IPS-18c (cell line): ENCODE measurements around the gene INAFM1.
"Not testable (repeated sequence)": the region's sequence is repeated elsewhere in the genome, so short reads cannot be mapped to it uniquely, and the experiment has no call there.

Experiments used
- H3K4me3 ChIP-seq: 2 replicates; pipeline ENCODE4 v1.7.0; 2013; ENCODE audit warnings: low read depth, mild to moderate bottlenecking, low read length, moderate library complexity; ENCODE audit not compliant: insufficient read depth
- H3K9me3 ChIP-seq: one replicate; pipeline ENCODE4 v1.6.1; 2013; ENCODE audit warnings: mild to moderate bottlenecking, low read length, moderate library complexity; ENCODE audit not compliant: control insufficient read depth, insufficient read depth

The INAFM1 gene

DNA sequence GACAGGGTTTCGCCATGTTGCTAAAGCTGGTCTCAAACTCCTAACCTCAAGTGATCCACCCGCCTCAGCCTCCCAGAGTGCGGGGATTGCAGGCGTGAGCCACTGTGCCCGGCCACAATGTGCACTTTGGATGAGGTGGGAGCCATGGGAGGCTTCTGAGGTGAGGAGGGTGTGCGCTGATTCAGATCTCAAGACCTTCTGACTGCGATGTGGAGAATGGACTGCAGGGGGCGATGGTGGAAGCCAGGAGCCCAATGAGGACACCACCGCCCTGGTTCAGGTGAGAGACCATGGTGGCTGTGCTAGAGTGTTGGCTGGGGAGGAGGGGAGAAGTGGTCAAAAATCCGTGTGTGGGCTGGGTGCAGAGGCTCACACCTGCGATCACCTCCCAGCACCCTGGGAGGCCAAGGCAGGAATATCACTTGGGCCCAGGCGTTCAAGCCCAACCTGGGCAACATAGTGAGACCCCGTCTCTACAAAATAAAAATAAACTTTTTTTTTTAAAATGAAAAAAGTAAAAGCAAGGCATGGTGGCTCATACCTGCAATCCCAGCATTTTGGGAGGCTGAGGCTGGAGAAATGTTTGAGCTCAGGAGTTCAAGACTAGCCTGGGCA, 5.6 kb downstream of the INAFM1 start:
- no peak overlapping the region for H3K4me3 ChIP-seq

DNA sequence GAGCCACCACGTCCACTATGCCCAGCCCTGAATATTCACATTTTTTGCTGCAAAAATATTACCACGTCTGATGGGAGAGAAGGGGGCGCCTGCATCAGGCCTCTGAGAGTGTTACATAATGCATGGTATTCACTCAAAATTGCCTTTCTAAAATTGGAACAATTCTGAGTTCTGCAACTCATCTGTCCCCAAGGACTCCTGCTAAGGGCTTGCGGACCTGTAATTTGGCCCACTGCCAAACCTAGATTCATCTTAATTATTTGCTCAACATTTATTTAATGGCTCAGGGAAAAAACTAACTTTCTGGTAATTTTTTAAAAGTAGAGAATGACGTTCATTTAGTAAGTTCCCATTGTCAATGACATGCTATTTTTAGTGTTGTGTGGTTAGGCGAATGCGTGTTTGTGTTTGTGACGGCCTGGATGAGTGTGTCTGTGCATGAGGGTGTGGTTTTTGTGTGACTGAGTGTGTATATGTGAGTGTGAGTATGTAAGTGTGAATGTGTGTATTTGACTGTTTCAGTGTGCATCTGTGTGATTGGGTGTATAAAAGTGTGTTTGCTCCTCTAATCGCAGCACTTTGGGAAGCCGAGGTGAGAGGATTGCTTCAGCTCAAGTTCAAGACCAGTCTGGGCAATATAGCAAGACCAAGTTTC, 8.8 kb downstream of the INAFM1 start:
- Histone ChIP-seq H3K9me3 (no peaks in the 10 kb centered on the region), H3K4me3 (no peak overlapping the region)

More for the DNA sequence above, 5.6 kb downstream of the INAFM1 start:
- H3K9me3 ChIP-seq, result no peaks in the 10 kb centered on the region

DNA sequence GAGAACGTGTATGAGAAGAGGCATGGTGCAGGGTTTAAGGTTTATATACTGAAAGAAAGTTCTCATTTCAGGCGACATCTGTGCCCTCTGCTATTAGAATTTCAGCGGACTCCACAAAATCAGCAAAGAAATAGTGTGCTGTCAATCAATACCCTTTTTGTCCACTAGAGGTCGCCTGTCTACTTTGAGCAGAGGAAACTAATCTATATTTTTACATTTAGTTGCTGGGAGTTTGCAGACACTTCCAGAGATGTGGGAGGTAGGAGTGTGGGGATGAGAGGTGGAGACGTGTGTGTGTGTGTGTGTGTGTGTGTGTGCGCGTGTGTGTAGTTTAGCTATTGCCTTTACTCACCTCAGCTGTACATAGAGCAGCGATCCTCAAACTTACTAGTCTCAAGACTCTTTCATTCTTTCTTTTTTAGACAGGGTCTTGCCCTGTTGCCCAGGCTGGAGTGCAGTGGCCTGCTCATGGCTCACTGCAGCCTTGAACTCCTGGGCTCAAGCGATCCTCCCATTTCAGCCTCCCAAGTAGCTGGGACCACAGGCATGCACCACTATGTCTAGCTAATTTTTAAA, 9.7 kb downstream of the INAFM1 start:
- H3K9me3 ChIP-seq, result peaks cover 2% of the 10 kb centered on the region

DNA sequence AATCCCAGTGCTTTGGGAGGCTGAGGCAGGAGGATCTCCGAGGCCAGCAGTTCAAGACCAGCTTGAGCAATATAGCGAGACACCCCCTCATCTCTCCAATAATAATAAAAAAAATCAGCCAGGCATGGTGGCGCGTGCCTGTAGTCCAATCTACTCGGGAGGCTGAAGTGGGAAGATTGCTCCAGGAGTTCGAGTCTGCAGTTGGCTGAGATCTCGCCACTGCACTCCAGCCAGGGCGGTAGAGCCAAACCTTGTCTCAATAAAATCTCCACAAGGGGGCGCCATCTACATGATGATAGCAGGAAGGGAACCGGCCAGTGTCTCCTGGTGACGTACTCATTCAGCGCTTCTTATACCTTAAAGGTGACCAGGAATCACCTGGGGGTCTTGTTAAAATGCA, 21.4 kb downstream of the INAFM1 start:
- no peaks in the 10 kb centered on the region for H3K9me3 ChIP-seq

More for the DNA sequence above, 9.7 kb downstream of the INAFM1 start:
- H3K4me3 ChIP-seq, result no peak overlapping the region

DNA sequence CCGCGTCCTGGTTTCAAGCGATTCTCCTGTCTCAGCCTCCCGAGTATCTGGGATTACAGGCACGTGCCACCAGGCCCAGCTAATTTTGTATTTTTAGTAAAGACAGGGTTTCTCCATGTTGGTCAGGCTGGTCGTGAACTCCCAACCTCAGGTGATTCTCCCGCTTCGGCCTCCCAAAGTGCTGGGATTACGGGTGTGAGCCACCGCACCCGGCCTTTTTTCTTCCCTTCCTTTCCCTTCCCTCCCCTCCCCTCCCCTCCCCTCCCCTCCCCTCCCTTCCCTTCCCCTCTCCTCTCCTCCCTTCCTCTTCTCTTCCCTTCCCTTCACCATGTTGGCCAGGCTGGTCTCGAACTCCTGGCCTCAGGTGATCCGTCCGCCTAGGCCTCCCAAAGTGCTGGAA, 26.2 kb downstream of the INAFM1 start:
- not testable (repeated sequence) for H3K4me3 ChIP-seq, H3K9me3 ChIP-seq

More for the DNA sequence above, 21.4 kb downstream of the INAFM1 start:
- H3K4me3 ChIP-seq, result no peak overlapping the region

DNA sequence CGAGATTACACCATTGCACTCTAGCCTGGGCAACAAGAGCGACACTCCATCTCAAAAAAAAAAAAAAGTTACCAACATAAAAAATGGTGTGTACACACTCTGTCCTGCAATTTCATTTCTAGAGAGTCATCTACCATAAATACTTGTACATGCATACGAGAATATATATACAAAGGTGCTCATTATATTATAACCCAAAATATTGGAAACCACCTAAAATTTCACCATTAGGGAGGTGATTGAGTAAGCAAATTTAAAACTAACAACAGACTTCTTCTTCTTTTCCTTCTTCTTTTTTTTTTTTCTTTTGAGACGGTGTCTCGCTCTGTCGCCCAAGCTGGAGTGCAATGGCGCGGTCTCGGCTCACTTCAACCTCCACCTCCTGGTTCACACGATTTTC, 27.6 kb downstream of the INAFM1 start:
- Histone ChIP-seq H3K4me3 (no peak overlapping the region), H3K9me3 (peaks cover 2% of the 10 kb centered on the region)

DNA sequence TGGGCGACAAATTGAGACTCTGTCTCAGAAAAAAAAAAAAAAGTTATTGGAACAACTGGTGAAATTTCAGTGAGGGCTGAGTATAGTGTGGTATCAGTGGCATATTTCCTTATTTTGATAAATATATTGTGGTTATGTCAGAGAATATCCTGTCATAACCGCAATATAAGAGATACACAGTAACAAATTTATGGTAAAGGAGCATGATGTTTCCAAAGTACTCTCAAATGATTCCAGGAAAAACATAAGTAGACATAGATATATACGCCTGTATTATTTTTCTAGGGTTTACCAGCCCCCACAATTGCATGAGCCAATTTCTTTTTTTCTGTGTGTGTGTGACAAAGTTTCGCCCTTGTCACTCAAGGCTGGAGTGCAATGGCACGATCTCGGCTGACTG, 29.3 kb downstream of the INAFM1 start:
- peaks cover 2% of the 10 kb centered on the region for H3K9me3 ChIP-seq
- no peak overlapping the region for H3K4me3 ChIP-seq

DNA sequence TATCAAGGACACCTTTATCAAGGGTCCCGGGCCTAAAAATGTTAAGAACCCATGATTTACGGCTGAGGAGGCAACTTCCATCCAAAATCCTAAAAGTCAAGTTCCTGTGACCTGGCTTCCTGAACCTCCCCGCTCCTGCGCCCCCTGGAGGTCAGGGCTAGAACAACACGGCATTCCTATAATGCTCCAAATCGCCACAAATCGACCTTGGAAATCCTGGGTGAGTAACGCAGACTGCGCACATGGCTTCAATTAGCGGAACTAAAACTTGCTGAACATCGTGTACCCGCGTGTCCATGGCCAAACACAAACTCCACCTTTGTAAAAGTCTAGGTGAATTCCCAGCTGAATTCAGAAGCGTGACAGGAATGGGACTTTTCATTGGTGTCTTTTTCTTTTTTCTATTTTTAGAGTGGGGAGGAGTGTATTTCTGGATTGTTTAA, 30.6 kb downstream of the INAFM1 start:
- Histone ChIP-seq H3K4me3 (no peak overlapping the region), H3K9me3 (peaks cover 2% of the 10 kb centered on the region)

DNA sequence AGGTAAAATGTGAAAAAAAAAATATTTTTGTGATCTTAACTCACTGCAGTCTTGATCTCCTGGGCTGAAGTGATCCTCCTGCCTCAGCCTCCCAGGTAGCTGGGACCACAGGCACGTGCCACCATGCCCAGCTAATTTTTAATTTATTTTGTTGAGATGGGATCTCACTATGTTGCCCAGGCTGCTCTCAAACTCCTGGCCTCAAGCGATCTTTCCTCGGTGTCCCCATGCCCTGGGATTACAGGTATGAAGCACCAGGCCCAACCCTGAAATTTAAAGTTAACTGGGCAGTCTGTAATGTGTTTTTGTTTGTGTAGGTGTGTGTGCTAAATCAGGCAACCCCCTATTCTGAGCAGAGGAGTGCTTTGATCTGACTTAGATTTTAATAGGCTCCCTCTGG, 31.6 kb downstream of the INAFM1 start:
- Histone ChIP-seq H3K4me3 (no peak overlapping the region), H3K9me3 (peaks cover 2% of the 10 kb centered on the region)

DNA sequence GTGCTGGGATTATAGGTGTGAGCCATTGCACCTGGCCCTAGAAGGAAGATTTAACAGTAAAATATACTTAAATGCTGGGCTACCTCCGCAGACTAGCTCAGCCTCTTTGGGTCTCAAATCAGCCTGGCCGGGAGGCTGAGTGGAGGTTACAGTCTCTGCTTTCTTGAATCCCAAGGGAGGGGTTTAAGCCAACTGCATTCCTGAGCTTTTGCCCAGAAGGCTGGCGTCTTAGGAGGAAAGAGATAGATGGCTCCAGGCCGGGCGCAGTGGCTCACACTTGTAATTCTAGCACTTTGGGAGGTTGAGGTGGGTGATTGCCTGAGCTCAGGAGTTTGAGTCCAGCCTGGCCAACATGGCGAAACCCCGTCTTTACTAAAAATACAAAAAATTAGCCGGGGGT, 34.4 kb downstream of the INAFM1 start:
- H3K4me3 ChIP-seq, result no peak overlapping the region
- H3K9me3 ChIP-seq, result peaks cover 2% of the 10 kb centered on the region

DNA sequence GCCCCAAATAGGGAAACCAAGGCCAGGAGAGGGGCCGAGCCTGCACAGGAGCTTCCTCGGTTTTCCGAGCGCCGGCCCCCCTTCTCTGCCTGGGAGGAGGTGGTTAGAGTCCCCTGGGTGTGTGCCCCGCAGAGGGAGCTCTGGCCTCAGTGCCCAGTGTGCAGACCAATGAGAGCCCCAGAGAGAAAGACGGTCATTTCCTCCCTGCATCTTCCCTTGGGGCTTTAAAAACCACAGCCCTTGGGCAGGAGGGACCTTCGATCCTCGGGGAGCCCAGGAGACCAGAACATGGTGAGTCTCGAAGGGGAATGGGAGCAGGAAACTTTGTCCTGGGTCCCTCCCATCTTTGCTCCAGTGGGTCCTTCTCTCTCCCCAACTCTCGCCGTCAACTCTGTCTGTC, 34.9 kb downstream of the INAFM1 start, which contains the start of gene C5AR1:
C5AR1 (plus strand) TSS at position 254 of the 400 bp plus-strand sequence; CDS start at position 289, 35 bp downstream.
- no peak within 1 kb of the TSS for H3K4me3 ChIP-seq
- H3K9me3 ChIP-seq, result no peaks in the 10 kb centered on the region

DNA sequence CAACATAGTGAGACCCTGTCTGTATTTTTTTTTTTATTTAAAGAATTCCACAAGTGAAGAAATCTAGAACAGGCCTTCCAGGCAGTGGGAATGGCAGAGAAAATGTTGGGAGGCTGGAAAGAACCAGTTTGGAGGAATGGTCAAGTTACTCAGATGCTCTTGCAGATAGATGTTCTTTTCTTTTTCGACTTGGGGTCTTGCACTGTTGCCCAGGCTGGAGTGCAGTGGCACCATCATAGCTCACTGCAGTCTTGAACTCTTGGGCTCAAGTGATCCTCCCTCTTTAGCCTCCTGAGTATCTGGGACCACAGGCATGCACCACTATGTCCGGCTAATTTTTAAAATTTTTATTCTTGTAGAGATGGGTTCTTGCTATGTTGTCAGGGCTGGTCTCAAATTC, 35.6 kb downstream of the INAFM1 start:
- no peaks in the 10 kb centered on the region for H3K9me3 ChIP-seq
- no peak overlapping the region for H3K4me3 ChIP-seq

DNA sequence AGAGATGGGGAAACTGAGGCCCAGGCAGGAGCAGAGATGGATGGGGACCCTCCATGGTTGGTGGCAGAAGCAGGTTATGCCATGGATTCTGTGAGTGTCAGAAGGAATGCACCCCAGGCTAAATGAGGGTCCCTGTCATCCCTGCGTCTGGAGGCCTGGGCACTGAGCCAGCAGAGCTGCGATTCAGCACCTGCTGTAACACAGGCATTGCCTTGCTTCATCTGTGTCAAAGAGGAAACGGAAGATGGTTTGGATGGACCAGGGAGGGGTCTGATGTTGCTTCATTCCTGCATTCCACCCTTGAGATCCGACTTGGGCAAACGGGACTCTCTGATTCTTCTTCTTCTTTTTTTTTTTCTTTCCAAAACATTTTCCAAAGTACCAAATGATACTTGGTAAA, 36.1 kb downstream of the INAFM1 start:
- no peaks in the 10 kb centered on the region for H3K9me3 ChIP-seq
- no peak overlapping the region for H3K4me3 ChIP-seq

DNA sequence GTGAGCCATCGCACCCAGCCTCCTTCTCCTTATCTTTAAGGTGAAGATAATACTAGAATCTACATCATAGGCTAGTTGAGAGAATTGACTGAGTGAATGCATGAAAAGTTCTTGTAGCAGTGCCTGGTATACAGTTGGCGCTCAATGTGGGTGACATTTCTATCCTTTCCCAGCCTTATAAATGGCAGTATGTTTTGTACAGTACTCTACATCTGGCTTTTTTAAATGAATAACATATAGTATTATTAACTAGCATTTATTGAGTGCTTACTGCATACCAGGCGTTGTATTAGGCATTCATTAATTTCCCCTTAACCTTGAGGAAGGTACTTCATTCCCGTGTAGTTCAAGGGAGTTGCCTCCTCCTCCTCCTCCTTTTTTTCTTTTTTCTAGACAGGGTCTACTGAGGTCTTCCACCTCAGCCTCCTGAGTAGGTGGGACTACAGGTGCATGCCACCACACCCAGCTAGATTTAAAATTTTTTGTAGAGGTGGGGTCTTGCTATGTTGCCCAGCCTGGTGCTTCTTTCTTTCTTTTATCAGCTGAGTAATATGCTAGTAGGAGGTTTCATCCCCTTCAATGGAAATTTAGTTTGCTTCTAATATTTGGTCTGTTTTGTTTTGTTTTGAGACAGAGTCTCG, 37.8 kb downstream of the INAFM1 start:
- no peak overlapping the region for H3K4me3 ChIP-seq
- no peaks in the 10 kb centered on the region for H3K9me3 ChIP-seq

DNA sequence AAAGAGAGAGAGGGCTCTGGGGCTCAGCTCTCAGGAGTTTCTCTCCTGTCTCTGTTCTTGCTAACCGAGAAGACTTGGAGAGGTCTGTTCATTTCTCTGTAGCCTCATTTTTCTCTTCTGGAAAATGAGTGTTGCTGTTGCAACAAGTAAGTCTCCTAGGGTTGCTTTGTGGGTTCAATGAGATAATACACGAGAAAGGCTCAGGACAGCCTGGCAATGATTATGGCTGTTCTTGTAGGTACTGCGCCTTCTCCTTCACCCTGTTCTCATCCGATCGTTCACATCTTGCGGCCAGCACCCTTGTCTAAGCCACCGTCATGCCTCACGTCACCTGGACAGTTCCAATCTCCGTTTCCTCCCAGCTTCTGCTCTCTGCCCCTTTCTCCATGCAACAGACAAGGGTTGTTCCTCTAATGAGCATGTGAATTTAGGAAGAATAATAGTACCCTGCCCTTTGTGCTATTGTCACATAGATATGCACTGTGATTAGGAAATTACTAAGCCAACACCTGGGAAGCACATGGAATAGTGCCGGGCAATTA, 39.1 kb downstream of the INAFM1 start:
- Histone ChIP-seq H3K9me3 (no peaks in the 10 kb centered on the region), H3K4me3 (no peak overlapping the region)

DNA sequence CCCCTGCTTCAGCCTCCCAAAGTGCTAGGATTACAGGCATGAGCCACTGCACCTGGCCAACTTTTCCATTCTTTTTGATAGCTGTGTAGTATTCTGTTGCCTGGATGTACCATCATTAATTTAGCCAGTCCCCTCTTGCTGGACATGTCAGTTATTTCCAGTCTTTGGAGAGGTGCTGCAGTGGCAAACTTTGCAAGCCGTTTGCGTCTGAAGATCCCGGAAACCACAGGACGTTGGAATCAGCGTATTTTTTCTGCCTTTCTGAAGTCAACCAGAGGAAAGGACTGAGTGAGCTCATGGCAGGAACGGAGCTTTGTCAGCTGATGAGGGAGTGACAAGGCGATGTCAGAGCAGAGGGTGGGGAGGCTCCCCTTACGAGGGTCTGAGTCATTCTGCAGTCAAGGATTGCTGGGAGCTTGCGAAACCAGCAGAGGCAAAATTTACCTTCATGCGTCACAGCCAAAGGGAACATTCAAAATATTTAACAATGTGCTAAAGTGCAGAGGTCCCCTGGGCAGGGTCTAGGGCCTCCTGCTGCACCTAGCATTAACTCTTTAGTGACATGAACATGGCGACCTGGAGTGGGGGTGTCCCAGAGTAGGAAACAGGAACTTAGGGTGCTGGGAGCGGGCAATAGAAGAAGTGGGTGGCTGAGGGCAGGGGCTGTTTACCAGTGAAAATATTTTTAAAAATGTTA, 40.6 kb downstream of the INAFM1 start:
- Histone ChIP-seq H3K4me3 (no peak overlapping the region), H3K9me3 (no peaks in the 10 kb centered on the region)

DNA sequence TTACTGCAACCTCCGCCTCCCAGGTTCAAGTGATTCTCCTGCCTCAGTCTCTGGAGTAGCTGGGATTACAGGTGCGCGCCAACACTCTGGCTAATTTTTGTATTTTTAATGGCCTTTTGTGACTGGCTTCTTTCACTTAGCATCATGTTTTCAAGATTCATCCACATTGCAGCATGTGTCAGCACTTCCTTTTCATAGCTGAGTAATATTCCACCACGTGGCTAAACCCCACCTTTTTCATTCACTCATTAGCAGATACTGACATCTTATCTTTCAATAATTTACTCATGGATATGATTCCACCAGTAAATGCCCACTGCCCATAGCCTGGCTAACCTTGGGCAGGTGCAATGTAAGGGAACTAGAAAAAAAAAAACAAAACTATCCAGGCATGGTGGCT, 41.8 kb downstream of the INAFM1 start:
- Histone ChIP-seq H3K9me3 (no peaks in the 10 kb centered on the region), H3K4me3 (no peak overlapping the region)
